ENCODE measurements around the gene SAMD4A. TPM values are rescaled to one million over a fixed set of nuclear protein-coding genes. Genes with fewer than 3 reads are reported as not detected.

Gene SAMD4A
- total RNA-seq, 2 donors from 2014 or later, result 1.9 to 8.0 TPM

- DNase-seq, result no peak
- Histone ChIP-seq H3K4me1 (ENCODE audit: control insufficient read depth, insufficient read depth, low read length) (no peaks in the 10 kb centered on the region), H3K27me3 (ENCODE audit: control insufficient read depth, insufficient read depth, low read length, poor library complexity, severe bottlenecking) (no peaks in the 10 kb centered on the region), H3K9ac (ENCODE audit: extremely low read depth, low read length, poor library complexity, severe bottlenecking) (no peak overlapping the region), H3K36me3 (ENCODE audit: control insufficient read depth, insufficient read depth, low read length) (no peaks in the 10 kb centered on the region), H3K4me3 (ENCODE audit: low read length) (no peak overlapping the region), H3K27ac (ENCODE audit: low read depth, low read length) (no peak overlapping the region), H3K9me3 (ENCODE audit: control insufficient read depth, low read length) (no peaks in the 10 kb centered on the region)
- no peaks in the 10 kb centered on the region for H3K9me3 Mint-ChIP-seq
- TF ChIP-seq CTCF (conservative IDR thresholded peaks at IDR 0.05), result no peak
- 85 to 90% methylated on average over 5 of the region's 5 CpGs for WGBS, 2 experiments (ENCODE audit: insufficient coverage in 1 of 2, insufficient read length in 1 of 2)
- H3K4me3 Mint-ChIP-seq, result no peak overlapping the region
- no peak overlapping the region for H3K27ac Mint-ChIP-seq
- H3K36me3 Mint-ChIP-seq (ENCODE audit: low read depth), result no peaks in the 10 kb centered on the region
- no peaks in the 10 kb centered on the region for H3K4me1 Mint-ChIP-seq
- no peaks in the 10 kb centered on the region for H3K27me3 Mint-ChIP-seq (ENCODE audit: insufficient read depth)
Measured at GRCh38 chr14:54697001-54697400, 130.1 kb downstream of the SAMD4A start.

GRCh38 chr14:54697803-54698202 is 130.9 kb downstream of the SAMD4A start:
- Histone ChIP-seq H3K4me1 (ENCODE audit: control insufficient read depth, insufficient read depth, low read length) (no peaks in the 10 kb centered on the region), H3K9ac (ENCODE audit: extremely low read depth, low read length, poor library complexity, severe bottlenecking) (no peak overlapping the region), H3K27me3 (ENCODE audit: control insufficient read depth, insufficient read depth, low read length, poor library complexity, severe bottlenecking) (no peaks in the 10 kb centered on the region), H3K36me3 (ENCODE audit: control insufficient read depth, insufficient read depth, low read length) (no peaks in the 10 kb centered on the region), H3K9me3 (ENCODE audit: control insufficient read depth, low read length) (no peaks in the 10 kb centered on the region), H3K4me3 (ENCODE audit: low read length) (no peak overlapping the region), H3K27ac (ENCODE audit: low read depth, low read length) (no peak overlapping the region)
- Mint-ChIP-seq H3K4me1 (no peaks in the 10 kb centered on the region), H3K36me3 (ENCODE audit: low read depth) (no peaks in the 10 kb centered on the region), H3K9me3 (no peaks in the 10 kb centered on the region), H3K27me3 (ENCODE audit: insufficient read depth) (no peaks in the 10 kb centered on the region), H3K4me3 (no peak overlapping the region), H3K27ac (no peak overlapping the region)
- TF ChIP-seq CTCF (conservative IDR thresholded peaks at IDR 0.05), result no peak
- DNase-seq, result no peak
- WGBS, 2 experiments (ENCODE audit: insufficient coverage in 1 of 2, insufficient read length in 1 of 2), result 88 to 95% methylated on average over 2 to 4 of the region's 4 CpGs

- H3K36me3 Mint-ChIP-seq (ENCODE audit: low read depth), result no peaks in the 10 kb centered on the region
- TF ChIP-seq CTCF (conservative IDR thresholded peaks at IDR 0.05), result no peak
- Histone ChIP-seq H3K4me1 (ENCODE audit: control insufficient read depth, insufficient read depth, low read length) (no peaks in the 10 kb centered on the region), H3K27ac (ENCODE audit: low read depth, low read length) (no peak overlapping the region), H3K27me3 (ENCODE audit: control insufficient read depth, insufficient read depth, low read length, poor library complexity, severe bottlenecking) (no peaks in the 10 kb centered on the region), H3K36me3 (ENCODE audit: control insufficient read depth, insufficient read depth, low read length) (no peaks in the 10 kb centered on the region), H3K9ac (ENCODE audit: extremely low read depth, low read length, poor library complexity, severe bottlenecking) (no peak overlapping the region), H3K9me3 (ENCODE audit: control insufficient read depth, low read length) (no peaks in the 10 kb centered on the region), H3K4me3 (ENCODE audit: low read length) (no peak overlapping the region)
- no peaks in the 10 kb centered on the region for H3K4me1 Mint-ChIP-seq
- 90 to 100% methylated on average over 4 to 6 of the region's 6 CpGs for WGBS, 2 experiments (ENCODE audit: insufficient coverage in 1 of 2, insufficient read length in 1 of 2)
- no peak for DNase-seq
- H3K4me3 Mint-ChIP-seq, result no peak overlapping the region
- H3K27ac Mint-ChIP-seq, result no peak overlapping the region
- no peaks in the 10 kb centered on the region for H3K9me3 Mint-ChIP-seq
- H3K27me3 Mint-ChIP-seq (ENCODE audit: insufficient read depth), result no peaks in the 10 kb centered on the region
Measured at GRCh38 chr14:54698501-54698900, 131.6 kb downstream of the SAMD4A start.
